IPS-15b (cell line): ENCODE measurements around the gene MLC1.

Experiments
- H3K27me3 ChIP-seq: one replicate; pipeline ENCODE4 v1.6.1; 2013; ENCODE audit warnings: low read length; ENCODE audit not compliant: control insufficient read depth, insufficient read depth
- H3K36me3 ChIP-seq: one replicate; pipeline ENCODE4 v1.6.1; 2013; ENCODE audit warnings: low read length; ENCODE audit not compliant: control insufficient read depth, insufficient read depth
- H3K4me1 ChIP-seq: one replicate; pipeline ENCODE4 v1.6.1; 2013; ENCODE audit warnings: mild to moderate bottlenecking, low read length; ENCODE audit not compliant: control insufficient read depth, insufficient read depth
- H3K4me3 ChIP-seq: one replicate; pipeline ENCODE4 v1.5.1; 2013; ENCODE audit warnings: low read depth, low read length
- H3K9ac ChIP-seq: one replicate; pipeline ENCODE4 v1.6.1; 2013; ENCODE audit warnings: low read depth, mild to moderate bottlenecking, low read length
- H3K9me3 ChIP-seq: one replicate; pipeline ENCODE4 v1.6.1; 2013; ENCODE audit warnings: mild to moderate bottlenecking, low read length; ENCODE audit not compliant: control insufficient read depth, insufficient read depth

Gene MLC1

DNA sequence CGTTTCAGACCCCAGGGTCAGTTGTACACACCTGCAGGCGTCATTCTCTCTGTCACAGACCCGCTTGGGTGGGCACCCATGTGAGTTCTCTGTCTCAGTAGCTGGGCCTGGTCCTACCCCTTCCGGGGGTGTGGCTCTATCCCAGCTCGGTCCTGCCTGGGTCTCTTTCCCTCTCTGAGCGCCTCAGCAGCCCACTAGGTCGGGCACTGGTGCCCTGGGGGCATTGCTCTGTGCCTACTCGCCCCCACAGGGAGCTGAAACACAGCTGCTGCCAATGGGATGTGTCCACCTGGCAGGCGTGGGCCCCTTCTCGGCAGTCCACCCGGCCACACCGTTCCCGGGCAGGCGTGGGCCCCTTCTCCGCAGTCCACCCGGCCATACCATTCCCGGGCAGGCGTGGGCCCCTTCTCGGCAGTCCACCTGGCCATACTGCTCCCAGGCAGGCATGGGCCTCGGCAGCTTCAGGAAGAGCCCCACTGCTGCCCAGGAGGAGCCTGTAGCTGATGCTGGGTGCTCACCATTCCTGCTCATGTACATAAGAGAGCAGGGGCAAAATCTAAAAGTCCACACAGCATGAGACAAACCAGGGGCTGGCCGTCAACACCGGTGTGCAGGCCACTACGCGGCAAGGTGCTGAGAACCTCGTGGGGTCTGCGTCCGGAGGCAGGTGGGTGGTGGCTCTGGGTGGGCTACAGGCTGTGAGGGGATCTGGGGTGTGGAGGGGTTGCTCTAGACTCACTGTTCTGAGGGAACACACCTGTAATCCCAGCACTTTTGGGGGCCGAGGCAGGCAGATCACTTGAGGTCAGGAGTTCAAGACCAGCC is 12.3 kb downstream of the MLC1 start:
- no peaks in the 10 kb centered on the region for H3K4me1 ChIP-seq
- no peaks in the 10 kb centered on the region for H3K36me3 ChIP-seq
- H3K4me3 ChIP-seq = no peak overlapping the region
- no peak overlapping the region for H3K9ac ChIP-seq
- H3K9me3 ChIP-seq = no peaks in the 10 kb centered on the region
- H3K27me3 ChIP-seq = no peaks in the 10 kb centered on the region

- Histone ChIP-seq H3K36me3 (no peaks in the 10 kb centered on the region), H3K4me3 (no peak overlapping the region), H3K9me3 (no peaks in the 10 kb centered on the region), H3K9ac (no peak overlapping the region), H3K27me3 (no peaks in the 10 kb centered on the region), H3K4me1 (no peaks in the 10 kb centered on the region)
These were observed 13.1 kb downstream of the MLC1 start for GRCh38 chr22:50072167-50072555.

GRCh38 chr22:50071432-50072166 is 13.6 kb downstream of the MLC1 start:
- H3K4me3 ChIP-seq = no peak overlapping the region
- H3K9ac ChIP-seq = no peak overlapping the region
- H3K36me3 ChIP-seq = no peaks in the 10 kb centered on the region
- no peaks in the 10 kb centered on the region for H3K4me1 ChIP-seq
- H3K27me3 ChIP-seq = no peaks in the 10 kb centered on the region
- no peaks in the 10 kb centered on the region for H3K9me3 ChIP-seq

DNA sequence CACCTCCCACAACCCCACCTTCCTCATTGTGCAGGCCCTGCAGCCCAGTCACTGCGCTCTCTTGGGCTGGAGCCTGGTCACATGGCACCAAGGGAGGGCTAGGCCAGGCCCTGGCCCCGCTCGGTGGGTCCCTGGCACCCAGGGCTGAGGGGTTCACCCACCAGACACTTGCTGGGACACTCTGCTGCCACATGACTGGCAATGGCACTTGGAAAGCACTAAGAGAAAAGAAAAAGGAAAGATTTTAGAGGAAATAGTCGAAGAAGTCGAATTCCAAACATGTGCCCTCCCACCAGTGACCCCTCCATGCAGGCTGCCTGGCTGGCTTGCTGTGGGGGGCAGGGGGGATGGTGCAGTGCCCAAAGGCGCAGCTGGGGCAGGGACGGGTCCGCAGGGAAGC is 14.9 kb downstream of the MLC1 start:
- H3K27me3 ChIP-seq = no peaks in the 10 kb centered on the region
- H3K9me3 ChIP-seq = no peaks in the 10 kb centered on the region
- no peaks in the 10 kb centered on the region for H3K36me3 ChIP-seq

DNA sequence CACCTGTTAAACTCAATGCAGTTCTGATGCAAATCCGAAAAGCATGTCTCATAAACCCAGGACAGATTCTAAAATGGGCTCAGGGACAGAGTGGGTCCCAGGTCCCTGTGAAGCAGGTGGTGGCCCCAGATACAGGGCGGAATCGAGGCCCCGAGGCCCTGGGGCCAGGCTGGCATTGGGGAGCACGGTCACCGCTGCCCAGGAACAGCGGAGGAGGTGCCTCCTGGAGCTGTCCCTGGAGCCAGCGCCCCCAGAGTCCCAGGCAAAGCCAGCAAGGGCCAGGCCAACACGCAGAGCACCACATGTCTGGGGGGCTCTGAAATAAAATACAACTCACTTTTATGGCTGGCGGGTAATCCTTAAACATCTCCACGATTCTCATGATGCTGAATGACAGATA is 17.1 kb downstream of the MLC1 start:
- H3K27me3 ChIP-seq = no peaks in the 10 kb centered on the region
- H3K9me3 ChIP-seq = no peaks in the 10 kb centered on the region
- no peaks in the 10 kb centered on the region for H3K4me1 ChIP-seq
- no peaks in the 10 kb centered on the region for H3K36me3 ChIP-seq
- H3K4me3 ChIP-seq = no peak overlapping the region
- H3K9ac ChIP-seq = no peak overlapping the region

More for the DNA sequence above, 14.9 kb downstream of the MLC1 start:
- H3K9ac ChIP-seq = no peak overlapping the region
- H3K4me1 ChIP-seq = no peaks in the 10 kb centered on the region
- no peak overlapping the region for H3K4me3 ChIP-seq

GRCh38 chr22:50067244-50067643 is 18.0 kb downstream of the MLC1 start:
- H3K4me1 ChIP-seq = no peaks in the 10 kb centered on the region
- no peaks in the 10 kb centered on the region for H3K36me3 ChIP-seq
- no peaks in the 10 kb centered on the region for H3K9me3 ChIP-seq
- H3K4me3 ChIP-seq = no peak overlapping the region
- H3K9ac ChIP-seq = no peak overlapping the region
- H3K27me3 ChIP-seq = no peaks in the 10 kb centered on the region

- peaks cover 3% of the 10 kb centered on the region for H3K4me1 ChIP-seq
- H3K27me3 ChIP-seq = no peaks in the 10 kb centered on the region
- no peaks in the 10 kb centered on the region for H3K36me3 ChIP-seq
- no peak overlapping the region for H3K9ac ChIP-seq
- H3K4me3 ChIP-seq = no peak overlapping the region
- H3K9me3 ChIP-seq = no peaks in the 10 kb centered on the region
These were observed 20.8 kb downstream of the MLC1 start for GRCh38 chr22:50064453-50064852.

DNA sequence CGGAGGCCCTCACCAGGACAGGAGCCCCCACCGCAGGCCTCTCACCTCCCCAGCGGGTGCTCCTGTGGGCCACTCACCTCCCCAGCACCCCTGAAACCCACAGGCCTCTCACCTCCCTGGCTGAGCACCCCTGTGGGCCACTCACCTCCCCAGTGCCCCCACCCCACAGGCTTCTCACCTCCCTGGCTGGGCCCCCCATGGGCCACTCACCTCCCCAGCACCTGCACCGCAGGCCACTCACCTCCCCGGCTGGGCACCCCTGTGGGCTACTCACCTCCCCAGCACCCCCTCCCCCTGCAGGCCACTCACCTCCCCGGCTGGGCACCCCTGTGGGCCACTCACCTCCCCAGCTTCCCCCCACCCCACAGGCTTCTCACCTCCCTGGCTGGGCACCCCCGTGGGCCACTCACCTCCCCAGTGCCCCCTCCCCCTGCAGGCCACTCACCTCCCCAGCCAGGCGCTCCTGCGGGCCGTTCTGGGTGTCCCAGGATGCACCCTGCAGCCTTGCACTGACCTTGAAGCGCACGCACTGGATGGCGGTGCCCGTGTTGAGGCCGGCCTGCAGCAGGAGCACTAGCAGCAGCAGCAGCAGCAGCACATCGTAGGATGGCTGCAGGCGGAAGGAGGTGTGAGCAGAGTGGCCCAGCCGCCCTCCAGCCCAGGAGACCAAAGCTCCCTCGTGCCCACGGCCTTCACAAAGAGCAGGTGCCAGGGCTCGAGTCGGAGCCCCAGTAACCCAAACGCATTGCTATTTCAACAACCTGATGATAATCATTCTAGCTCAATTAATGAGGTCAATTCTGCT is 21.4 kb downstream of the MLC1 start:
- Histone ChIP-seq H3K9me3 (no peaks in the 10 kb centered on the region), H3K4me3 (no peak overlapping the region), H3K27me3 (no peaks in the 10 kb centered on the region), H3K4me1 (peaks cover 3% of the 10 kb centered on the region), H3K9ac (no peak overlapping the region), H3K36me3 (no peaks in the 10 kb centered on the region)

- Histone ChIP-seq H3K36me3 (no peaks in the 10 kb centered on the region), H3K4me1 (peaks cover 3% of the 10 kb centered on the region), H3K4me3 (no peak overlapping the region), H3K27me3 (peaks cover 2% of the 10 kb centered on the region), H3K9ac (no peak overlapping the region), H3K9me3 (no peaks in the 10 kb centered on the region)
These were observed 22.6 kb downstream of the MLC1 start for GRCh38 chr22:50062509-50063135.

GRCh38 chr22:50061824-50062355 is 23.3 kb downstream of the MLC1 start:
- Histone ChIP-seq H3K9me3 (no peaks in the 10 kb centered on the region), H3K27me3 (peaks cover 4% of the 10 kb centered on the region), H3K4me3 (no peak overlapping the region), H3K36me3 (no peaks in the 10 kb centered on the region), H3K4me1 (peaks cover 3% of the 10 kb centered on the region), H3K9ac (no peak overlapping the region)

GRCh38 chr22:50061141-50061823 is 23.9 kb downstream of the MLC1 start:
- peaks cover 5% of the 10 kb centered on the region for H3K27me3 ChIP-seq
- H3K9ac ChIP-seq = no peak overlapping the region
- H3K9me3 ChIP-seq = no peaks in the 10 kb centered on the region
- H3K4me3 ChIP-seq = no peak overlapping the region
- H3K4me1 ChIP-seq = peaks cover 3% of the 10 kb centered on the region
- no peaks in the 10 kb centered on the region for H3K36me3 ChIP-seq
